ENCODE data around the gene CDCA4.
"Not testable (repeated sequence)": the region's sequence is repeated elsewhere in the genome, so short reads cannot be mapped to it uniquely, and the experiment has no call there.

Gene CDCA4

DNA sequence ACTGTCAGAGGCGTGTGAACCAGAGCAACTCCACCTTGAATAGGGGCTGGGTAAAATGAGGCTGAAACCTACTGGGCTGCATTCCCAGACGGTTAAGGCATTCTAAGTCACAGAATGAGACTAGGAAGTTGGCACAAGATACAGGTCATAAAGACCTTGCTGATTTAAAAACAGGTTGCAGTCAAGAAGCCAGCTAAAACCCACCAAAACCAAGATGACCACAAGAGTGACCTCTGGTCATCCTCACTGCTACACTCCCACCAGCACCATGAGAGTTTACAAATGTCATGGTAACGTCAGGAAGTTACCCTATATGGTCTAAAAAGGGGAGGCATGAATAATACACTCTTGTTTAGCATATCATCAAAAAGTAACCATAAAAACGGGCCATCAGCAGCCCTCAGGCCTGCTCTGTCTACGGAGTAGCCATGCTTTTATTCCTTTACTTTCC lies 11.6 kb upstream of the CDCA4 start:
- FAIRE-seq: not testable (repeated sequence)

DNA sequence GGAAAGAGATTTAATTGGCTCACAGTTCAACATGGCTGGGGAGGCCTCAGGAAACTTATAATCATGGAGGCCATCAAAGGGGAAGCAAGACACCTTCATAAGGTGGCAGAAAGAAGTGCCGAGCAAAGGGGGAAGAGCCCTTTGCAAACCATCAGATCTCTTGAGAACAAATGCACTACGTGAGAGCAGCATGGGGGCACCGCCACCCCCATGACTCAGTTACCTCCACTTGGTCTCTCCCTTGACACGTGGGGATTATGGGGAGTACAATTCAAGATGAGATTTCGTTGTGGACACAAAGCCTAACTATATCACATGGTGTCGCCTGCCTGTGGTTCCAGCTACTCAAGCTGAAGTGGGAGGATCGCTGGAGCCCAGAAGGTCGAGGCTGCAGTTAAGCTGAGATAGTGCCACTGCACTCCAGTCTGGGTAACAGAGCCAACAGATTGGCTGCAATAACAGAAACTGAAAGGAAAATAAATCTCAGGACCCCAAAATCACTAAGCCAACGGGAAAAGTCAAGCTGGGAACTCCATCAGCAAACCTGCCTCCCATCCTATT lies 10.0 kb upstream of the CDCA4 start:
- FAIRE-seq: no peak

DNA sequence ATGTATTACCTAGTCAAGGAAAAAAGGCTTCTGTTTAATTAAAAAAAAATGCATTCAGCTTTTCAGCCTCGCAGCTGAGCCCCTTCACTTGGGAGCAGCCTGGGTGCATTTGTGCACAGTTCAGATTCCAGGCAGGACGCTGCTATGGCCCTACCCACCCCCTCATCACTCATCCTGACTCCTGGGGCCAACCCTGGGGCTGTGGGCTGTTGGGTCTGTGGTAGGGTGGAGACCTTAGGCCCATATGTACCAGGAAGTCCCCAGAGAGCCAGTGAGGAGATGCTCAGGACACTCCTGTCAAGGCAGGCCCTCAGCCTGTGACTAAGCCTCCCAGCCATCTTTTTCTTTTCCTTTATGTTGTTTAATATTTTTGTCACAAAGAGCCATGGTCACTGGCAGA lies 9.3 kb upstream of the CDCA4 start:
- FAIRE-seq: no peak

DNA sequence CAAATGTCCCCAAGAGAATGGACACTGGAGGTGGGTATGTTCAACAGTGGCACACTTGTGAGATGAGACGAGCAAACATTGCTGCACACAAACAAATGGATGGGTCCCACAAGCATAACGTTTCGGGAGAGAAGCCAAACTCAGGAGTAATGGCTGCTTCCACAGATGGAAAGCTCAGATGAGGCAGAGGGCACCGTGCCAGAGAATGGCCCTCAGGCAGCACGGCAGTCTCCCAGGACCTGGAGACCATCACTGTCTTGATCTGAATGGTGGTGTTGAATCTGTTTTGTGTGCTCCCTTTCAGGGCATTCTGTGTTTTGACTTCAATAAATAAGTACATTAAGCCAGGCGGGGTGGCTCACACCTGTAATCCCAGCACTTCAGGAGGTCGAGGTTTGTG lies 8.5 kb upstream of the CDCA4 start:
- FAIRE-seq: no peak

DNA sequence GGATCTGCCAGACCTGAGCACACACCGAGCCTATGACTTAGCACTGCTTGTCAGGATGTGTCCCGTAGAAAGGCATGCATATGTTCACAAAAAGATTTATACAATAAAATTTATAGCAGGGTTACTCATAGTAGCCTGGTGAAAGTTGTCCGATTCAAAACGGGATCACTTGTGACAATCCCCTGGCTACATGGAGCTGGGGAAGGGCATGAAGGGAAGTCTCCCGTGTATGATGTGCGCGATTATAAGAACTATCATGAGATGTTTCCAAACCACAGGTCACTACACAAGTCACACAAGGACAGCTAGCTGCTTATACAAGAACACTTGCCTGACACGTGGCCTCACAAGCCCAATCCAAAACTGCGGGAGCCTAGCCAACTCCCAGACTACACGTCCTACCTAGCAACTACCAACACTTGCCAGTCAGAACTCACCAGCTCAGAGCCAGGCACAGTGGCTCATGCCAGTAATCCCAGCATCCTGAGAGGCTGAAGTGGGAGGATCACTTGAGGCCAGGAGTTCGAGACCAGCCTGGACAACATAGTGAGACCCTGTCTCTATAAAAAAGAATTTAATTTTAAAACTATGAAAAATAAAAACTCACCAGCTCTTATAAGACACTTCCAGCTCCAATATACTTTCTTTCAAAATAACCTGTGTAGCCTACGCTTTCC lies 7.5 kb upstream of the CDCA4 start:
- no peak for FAIRE-seq

DNA sequence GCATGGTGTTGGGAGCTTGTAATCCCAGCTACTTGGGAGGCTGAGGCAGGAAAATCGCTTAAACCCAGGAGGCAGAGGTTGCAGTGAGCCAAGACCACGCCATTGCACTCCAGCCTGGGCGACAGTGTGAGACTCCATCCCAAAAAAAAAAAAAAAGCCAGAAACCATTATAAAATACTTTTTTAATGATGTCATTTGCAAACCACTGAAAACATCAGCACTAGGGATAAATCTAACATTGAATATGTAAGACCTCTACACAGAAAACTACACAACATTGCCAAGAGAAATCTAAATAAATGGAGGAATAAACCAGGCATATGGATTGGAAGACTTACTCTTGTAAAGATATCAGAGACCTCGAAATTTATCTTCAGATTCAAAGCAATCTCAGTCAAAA lies 6.8 kb upstream of the CDCA4 start:
- FAIRE-seq: not testable (repeated sequence)

DNA sequence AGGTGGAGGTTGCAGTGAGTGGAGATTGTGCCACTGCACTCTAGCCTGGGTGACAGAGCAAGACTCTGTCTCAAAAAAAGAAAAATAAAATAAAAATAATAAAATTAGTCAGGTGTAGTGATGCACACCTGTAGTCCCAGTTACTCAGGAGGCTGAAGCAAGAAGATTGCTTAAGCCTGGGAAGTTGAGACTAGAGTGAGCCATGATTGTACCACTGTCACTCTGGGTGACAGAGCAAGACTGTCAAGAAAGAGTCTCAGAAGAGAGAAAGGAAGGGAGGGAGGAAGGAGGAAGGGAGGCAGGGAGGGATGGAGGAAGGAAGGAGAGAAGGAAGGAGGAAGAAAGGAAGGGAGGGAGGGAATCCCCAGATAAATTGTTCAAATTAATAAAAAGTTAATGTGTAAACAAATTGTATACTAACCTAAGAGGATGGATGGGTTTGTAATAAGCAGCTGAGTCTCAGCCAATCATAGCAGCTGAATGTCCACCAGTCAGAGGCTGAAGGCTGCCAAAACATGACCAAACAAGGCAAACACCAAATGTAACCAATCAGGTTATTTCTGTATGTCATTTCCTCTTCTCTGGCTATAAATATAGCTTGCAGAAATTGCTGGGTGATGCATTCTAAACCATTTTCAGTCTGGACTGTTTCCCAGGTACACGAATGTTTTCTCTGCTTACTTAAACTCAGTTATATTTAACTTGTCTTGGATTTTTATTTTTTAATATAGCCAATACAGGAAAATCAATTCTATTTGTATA lies 6.1 kb upstream of the CDCA4 start:
- FAIRE-seq: no peak

DNA sequence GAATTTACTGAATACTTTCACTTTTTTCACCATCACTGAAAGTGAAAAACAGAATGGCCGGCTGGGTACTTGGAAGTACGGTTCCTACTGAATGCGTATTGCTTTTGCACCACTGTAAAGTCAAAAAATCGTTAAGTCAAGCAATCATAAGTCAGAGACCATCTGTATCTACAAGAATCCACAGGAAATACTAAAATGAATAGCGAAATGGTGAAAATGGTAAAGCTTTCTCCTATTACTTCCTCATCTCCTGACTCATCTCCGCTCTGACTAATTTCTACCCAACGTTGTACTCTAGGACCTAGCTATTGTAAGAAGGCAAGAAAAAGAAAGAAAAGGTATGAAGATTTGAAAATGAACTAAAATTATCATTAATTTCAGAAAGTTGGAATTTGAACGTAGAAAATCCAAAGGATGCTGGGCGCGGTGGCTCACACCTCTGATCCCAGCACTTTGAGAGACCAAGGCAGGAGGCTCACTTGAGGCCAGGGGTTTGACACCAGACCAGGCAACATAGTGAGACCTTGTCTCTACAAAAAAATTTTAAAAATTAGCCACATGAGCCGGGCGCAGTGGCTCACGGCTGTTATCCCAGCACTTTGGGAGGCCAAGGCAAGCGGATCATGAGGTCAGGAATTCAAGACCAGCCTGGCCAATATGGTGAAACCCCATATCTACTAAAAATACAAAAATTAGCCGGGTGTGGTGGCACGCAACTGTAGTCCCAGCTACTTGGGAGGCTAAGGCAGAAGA lies 5.3 kb upstream of the CDCA4 start:
- no peak for FAIRE-seq

DNA sequence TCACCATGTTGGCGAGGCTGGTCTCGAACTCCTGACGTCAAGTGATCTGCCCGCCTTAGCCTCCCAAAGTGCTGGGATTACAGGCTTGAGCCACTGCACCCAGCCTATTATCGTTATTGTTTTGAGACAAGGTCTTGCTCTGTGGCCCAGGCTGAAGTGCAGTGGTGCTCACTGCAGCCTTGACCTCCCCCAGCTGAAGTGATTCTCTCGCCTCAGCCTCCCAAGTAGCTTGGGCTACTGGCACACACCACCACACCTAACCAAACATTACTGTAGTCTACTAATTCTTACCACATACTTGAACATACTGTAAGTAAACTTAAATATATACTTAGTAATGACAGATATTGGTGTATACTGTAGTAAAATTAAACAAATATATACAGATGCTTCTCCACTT lies 4.5 kb upstream of the CDCA4 start:
- no peak for FAIRE-seq

DNA sequence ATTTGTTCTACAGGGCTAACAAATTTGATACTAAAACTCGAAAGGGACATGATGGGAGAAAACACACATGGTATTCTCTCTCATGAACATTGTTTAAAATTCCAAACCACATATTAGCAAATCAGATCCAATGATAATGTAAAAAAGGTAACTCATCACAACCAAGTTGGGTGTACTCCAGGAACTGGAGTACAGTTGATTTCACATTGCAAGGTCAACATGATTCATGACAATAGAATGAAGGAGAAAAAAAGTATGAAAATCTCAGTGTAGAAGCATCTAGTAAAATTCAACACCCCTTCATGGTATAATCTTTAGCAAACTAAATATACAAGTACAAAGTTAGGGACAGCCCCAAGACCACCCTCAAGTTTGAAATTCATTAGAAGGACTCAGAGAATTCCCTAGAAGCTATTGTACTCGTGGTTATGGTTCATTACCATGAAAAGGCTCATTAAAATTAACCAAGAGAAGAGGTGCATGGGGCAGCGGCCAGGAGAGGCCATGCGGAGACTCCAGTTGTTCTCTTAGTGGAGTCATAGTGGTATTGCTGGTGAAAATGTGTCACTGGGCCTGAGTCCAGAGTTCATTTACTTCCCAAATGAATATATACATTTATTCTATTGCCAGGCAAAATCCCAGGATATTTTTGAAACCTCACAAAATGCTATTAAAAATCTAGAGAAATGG lies 3.1 kb upstream of the CDCA4 start:
- no peak for FAIRE-seq

DNA sequence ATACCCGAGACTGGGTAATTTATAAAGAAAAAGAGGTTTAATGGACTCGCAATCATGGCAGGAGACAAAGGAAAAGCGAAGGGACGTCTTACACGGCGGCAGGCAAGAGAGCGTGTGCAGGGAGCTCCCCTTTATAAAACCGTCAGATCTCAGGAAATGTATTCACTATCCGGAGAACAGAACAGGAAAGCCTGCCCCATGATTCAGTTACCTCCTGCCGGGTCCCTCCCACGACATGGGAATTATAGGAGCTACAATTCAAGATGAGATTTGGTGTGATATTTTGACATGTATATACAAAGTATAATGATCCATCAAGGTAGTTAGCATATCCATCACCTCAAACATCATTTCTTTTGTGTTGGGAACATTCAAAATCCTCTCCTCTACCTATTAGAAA lies 2.3 kb upstream of the CDCA4 start:
- no peak for FAIRE-seq

DNA sequence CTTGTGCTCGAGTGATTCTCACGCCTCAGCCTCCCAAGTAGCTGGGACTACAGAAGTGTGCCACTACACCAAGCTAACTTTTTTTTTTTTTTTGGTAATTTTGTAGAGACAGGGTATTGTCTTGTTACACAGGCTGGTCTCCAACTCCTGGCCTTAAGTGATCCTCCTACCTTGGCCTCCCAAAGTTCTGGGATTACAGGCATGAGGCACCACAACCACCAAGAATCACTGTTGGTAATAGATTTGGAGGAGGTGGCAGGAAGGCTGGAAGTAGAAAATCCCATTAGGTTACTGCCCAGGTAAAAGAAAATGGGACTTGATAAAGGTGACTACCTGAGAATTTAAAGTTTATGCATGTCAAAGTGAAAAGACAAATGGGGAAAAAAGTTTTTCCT lies 1.4 kb upstream of the CDCA4 start:
- no peak for FAIRE-seq

DNA sequence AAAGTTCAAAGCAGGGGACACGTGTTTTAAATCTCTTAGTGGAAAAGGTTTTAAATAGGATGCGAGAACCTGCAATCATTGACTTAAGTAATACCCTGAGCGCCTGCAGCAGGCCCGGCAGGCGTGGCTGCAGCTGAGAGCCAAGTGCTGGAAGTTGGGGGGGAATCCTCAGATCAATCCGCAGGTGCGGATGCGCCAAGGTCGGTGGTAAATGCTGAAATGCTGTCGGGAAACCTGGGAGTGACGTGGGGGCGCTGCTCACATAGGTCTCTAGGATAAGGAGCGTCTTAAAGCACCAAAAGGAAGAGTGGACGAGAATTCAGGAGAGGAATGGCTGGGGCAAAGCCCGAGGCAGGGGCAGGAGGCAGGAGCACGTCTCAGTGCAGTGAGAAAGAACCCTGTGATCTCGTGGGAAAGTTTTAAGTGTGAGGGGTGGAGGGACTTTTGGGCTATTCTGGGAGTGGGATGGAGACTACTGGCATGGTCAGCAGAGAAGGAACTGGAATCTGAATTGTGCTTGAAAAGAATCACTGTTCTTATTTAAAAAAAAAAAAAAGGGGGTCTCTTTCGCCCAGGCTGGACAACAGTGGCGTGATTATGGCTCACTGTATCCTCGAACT lies 883 bp upstream of the CDCA4 start:
- no peak for FAIRE-seq

DNA sequence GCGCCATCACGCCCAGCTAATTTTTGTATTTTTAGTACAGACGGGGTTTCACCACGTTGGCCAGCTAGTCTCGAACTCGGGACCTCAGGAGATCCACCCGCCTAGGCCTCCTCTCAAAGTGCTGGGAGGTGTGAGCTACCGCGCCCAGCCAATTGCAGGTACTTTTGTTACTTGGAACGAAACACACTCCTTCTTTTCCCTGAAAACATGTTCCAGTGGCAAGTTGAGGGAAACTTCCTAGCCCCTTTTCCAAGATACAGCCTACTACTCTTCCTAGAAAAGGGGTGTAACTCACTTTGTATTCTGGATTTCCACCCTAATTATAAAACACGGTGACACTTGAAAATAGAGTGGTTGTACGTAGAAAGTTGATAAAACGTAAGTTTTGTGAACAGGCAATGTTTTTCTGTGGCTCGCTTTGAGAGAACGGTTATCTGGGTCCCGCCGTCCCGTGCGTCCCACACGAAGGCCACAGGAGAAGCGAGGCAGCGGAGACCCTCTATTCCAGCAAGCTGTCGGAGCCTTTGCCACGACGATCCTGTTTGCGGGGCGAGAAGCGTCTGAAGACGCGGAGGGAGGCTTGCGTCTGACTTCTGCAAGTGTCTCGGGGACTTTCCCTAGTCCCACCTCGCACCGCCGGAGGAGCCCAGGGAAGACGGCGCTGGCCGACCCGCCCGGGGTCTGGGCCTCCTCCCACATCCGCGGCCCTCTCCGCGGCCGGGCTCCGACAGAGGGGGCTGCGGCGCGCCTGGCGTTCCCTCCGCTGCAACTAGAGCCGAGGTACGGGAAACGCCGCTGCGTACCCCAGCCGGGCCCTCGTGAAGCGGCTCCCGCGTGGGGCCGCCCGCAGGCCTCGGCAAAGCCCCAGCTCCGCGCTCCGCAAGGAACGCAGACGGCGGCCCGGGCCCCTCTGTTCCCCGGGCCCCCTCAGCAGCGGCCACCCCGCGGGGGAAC lies 745 bp downstream of the CDCA4 start:
- FAIRE-seq: no peak

DNA sequence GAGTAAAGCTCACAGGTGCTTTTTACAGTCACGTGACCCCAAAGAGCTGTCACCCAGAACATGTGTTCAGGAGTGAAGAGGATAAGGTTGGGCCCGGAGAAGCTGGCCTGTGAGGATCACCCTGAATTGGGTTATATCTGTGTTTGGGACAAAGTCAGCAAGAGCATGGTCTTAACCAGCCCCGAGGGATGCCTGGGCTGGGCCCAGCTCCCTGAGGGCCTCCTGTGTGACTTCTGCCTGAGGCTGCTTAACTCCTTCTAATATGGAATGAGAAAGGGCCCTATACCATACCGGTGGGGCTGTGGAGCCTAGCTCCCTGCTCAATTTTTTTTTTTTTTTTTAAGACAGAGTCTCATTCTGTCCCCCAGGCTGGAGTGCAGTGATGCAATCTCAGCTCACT lies 2.5 kb downstream of the CDCA4 start:
- FAIRE-seq: no peak

DNA sequence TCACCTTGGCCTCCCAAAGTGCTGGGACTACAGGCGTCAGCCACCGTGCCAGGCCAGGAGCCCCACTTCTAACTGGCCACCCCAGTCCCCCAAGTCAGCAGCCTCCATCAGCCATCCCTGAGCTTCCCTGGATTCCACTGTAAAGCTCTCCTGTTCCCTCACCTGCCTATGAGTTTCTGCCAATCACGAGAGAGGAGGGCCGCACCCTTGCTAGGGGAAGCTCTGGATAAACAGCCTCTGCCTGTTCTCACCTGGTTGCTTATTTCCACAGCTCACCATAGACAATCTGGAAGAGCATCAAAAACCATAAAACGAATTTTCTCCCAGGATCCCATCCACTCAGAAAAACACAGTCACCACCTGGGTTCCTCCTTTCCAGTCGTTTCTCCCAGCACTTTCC lies 5.0 kb downstream of the CDCA4 start:
- no peak for FAIRE-seq

DNA sequence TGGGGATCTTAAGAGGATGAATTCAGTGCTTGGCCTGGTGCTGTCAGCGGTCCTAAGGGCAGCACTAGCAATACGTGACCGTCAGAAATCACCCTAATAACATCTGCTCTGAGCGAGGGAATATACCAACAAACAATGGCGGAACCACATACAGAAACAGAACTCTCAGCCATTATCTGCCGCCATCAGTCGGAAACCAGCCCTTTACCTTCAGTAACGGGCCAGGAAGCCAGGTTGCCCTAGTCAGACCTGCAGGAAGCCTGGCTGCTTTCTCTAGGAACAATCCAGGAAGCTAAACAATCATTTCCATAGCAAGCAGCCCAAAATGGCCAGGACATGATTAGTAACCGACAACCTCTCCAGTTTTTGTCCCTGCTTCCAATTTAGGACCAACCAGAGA lies 5.6 kb downstream of the CDCA4 start:
- no peak for FAIRE-seq

DNA sequence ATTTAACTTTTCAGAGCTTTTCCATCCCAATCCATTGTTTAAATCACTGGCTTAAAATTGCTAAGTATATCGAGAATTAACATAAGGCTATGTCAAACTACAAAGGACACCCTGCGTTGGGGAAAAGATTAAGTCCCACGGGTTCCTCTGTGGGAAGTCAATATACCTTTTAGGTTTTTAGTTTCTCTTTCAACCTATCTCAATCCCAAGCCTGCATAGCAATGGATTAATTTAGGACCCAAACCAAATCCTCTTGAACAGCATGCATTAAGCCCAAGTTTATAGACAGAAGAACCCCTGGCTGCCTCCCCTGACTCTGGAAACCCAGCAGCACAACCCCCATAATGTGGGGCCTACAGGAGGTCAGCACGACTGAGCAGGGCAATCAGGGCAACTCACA lies 6.3 kb downstream of the CDCA4 start:
- FAIRE-seq: no peak

DNA sequence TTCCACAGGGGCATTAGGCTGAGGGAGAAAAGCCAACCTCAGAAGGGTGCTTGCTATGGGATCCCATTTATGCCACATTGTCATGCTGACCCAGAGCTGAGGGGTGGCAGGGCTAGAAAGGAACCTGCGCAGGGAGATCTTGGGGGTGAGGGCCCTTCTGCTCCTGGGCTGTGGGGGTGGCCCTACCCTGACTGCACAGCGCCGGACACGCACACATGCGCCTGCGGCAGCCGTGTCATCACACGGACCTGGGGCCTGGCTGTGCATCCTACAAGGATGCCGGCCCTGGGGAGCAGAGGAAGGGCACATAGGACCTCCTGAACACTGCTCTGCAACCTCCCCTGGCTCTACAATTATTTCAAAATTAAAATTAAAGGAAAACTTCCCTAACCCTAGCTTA lies 6.9 kb downstream of the CDCA4 start:
- FAIRE-seq: no peak

DNA sequence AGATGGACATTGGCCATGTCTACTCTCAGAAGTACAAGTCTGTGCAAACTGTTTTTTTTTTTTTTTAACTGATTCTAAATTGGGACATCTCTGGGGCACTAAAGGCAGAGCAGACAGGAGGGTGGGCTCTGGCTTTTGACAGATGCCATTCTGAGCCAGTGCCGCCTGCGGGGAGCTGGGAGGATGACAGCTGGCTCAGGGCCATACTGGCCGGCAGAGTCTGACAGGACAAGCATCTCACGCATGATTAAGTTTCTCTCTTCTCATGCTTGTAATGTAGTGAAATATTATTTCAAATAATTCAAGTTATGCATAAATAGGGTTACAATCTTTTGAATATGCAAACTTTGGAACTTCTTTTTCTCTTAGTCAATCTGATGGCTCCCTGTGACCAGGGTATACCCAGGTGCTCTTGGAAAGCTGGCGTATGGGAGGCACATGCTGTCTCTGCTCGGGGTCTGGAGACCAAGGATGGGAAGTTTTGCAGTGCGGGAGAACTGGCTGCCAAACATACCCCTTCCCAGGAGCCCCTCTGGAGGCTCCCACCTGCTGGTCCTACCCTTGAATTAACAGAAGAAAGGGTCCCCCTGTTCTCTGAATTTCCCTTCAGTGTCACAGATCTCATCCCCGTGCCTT lies 7.6 kb downstream of the CDCA4 start:
- FAIRE-seq: no peak

Measured in islet of Langerhans (tissue), 1 donor.